ENCODE measurements around the gene COX19.
A peak's percentile ranks its signal among the peaks of the same experiment; 100 is the strongest.

COX19 gene

DNA sequence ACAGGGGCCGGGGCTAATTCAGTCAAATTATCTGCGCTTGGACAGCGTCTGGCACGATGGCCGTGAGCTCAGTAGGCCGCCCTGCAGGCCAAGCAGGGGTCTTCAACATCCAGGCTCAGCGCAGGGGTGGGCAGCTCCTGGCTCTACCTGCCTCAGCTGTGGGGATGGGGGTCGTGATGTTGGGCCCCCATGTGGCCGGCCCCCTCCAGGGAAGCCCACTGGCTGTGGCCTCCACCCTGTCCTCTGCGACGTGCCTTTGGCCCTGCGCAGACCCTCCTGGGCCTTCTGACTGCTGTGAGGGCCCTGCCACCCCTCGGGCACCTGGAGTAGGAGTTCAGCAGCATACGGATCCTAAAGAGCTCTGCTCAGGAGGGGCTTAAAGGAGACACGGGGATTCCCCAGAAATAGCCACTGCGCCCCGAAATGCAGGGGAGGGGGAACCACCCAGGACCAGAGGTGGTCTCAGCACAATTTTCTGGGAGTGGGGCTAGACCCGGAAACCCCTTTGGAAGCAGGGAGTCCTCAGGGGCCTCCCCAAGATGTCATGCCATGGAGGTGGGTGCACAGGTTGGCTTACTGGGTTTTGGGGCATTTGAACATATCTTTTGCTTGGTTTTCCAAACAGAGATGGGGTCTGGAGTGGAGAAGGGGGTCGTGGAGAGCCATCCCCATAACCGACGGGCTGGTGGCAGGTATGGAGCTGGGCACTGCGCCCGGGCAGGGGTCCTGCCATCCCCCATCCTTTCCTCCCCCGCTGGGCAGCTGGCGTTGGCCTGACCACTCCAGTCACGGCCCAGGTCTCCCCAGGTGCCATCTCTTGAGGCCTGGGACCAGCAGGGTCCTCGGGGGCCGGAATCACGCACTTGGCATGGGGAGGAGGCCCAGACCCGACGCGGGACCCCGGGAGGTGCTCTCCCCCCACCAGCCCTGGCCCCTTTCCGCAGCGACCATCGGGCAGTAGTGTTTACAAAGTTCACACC, 16.8 kb downstream of the COX19 start:
- DNase-seq (ENCODE audit: low read depth): no peak
- in situ Hi-C loops (cut with HindIII; ENCODE audit: low sequenced_read_pairs): loop anchor here (25.0 kb wide), 1 partner anchor 171 kb away; no protein-coding TSS in a partner anchor
- no peak overlapping the region for H3K4me3 ChIP-seq (ENCODE audit: low read depth, low read length)
- TF ChIP-seq, protein P1, sequence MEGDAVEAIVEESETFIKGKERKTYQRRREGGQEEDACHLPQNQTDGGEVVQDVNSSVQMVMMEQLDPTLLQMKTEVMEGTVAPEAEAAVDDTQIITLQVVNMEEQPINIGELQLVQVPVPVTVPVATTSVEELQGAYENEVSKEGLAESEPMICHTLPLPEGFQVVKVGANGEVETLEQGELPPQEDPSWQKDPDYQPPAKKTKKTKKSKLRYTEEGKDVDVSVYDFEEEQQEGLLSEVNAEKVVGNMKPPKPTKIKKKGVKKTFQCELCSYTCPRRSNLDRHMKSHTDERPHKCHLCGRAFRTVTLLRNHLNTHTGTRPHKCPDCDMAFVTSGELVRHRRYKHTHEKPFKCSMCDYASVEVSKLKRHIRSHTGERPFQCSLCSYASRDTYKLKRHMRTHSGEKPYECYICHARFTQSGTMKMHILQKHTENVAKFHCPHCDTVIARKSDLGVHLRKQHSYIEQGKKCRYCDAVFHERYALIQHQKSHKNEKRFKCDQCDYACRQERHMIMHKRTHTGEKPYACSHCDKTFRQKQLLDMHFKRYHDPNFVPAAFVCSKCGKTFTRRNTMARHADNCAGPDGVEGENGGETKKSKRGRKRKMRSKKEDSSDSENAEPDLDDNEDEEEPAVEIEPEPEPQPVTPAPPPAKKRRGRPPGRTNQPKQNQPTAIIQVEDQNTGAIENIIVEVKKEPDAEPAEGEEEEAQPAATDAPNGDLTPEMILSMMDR (IDR thresholded peaks at IDR 0.05; ENCODE audit: low read depth, low read length, missing control alignments): no peak

DNA sequence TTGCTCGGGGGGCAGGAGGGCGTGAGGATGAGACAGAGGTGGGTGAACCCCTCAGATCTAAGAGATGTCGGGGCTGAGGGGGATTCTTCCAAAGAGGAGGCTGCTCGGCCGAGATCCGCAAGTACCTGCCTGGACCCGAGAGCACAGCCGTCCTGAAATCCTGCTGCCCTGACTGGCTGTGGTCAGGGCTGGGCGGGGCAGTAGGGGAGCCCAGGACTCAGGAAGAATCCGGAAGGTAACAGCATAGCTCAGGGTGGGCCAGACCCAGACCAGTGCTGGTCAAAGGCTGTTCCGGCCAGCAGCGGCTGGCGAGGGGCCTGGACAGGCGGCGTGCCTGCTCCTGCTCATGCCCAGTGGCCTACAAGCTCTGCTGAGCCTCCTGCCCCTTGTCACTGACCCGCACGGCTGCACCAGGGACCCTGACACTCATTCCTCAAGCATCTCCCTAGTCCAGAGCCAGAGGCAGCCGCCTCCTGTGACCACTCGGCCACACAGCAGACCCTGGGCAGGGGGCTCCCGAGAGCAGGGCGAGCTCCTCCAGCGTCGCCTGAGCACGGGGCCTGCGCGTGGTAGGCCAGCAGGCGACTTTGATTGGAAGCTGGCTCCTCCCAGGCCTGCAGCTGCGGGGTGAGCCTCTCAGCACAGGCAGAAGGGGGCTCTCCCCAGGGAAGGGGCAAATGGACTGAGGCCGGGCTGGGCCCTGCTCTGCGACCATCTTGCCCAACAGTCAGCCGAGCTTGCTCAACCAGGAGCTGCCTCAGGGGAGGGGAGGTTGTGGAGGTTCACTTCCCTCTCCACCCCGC, 17.7 kb downstream of the COX19 start:
- in situ Hi-C loops (cut with HindIII; ENCODE audit: low sequenced_read_pairs): loop anchor here (25.0 kb wide), 1 partner anchor 170 kb away; no protein-coding TSS in a partner anchor
- no peak overlapping the region for H3K4me3 ChIP-seq (ENCODE audit: low read depth, low read length)
- TF ChIP-seq, protein P1 (IDR thresholded peaks at IDR 0.05; ENCODE audit: low read depth, low read length, missing control alignments): no peak
- no peak for DNase-seq (ENCODE audit: low read depth)

DNA sequence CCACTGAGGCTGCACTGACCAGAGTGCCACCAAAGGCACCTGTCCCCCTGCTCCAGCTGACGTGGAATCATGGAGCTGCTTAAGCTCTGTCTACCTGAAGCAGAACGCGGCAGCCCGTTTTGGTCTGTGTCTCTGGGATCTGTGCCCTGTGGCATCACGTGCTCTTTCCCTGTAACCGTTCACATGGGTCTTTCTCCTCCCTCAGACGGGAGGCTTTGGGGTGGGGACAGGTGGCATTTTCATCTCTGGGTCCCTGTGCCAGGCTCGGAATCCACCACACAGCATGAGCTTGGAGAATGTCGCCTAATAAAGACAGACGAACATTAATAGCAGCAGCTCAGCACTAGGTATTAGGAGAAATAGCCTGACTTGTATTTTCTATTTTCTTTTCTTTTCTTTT, 19.3 kb downstream of the COX19 start:
- TF ChIP-seq, protein P1 (IDR thresholded peaks at IDR 0.05; ENCODE audit: low read depth, low read length, missing control alignments): no peak
- no peak overlapping the region for H3K4me3 ChIP-seq (ENCODE audit: low read depth, low read length)
- in situ Hi-C loops (cut with HindIII; ENCODE audit: low sequenced_read_pairs): loop anchor here (25.0 kb wide), 1 partner anchor 169 kb away; no protein-coding TSS in a partner anchor

DNA sequence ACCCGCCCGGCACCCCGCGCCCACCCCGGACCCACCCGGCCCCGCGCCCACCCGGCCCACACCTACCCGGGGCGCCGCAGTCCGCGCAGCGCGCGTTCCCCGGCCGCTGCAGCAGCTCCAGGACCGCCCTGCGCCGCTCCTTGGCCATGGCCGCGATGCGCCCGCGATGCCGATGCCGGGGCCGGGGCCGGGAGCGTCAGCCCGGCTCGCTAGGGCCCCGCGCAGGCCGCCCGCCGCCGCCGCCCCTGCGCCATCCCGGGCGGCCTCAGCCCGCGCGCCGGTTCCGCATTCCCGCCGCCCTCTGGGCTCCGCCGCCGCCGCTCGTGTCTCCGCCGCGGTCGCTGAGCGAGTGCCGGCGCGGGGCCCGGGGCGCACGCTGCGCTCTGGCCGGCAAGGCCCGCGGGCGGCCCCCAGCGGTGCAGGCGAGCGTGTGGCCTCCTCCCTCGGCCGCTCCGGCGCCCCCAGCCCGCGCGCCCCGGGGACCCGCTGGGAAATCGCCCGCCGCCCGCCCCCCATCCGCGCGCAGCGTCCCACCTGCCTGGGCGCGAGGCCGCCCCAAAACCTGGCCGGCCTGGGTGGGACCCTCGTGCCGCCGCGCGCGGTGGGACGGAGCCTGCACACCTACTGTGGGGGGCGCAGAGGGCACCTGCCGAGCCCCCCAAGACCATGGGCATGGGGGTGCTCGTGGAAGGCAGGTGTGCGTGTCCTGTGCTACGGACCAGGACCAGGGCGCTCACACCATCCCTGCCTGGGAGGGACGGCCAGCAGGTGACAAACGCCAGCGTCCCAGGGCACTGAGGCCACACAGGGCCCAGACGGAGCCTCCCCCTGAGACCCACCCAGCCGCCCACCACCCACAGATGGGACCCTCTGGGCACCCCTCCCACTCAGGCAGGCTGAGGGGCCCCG, 20.8 kb downstream of the COX19 start, which contains the start of gene ADAP1:
ADAP1 (minus strand) TSS at position 351 of the 909 bp plus-strand sequence; CDS start at position 148, 203 bp downstream.
- peak within 1 kb of the TSS; percentile 18 for H3K4me3 ChIP-seq (ENCODE audit: low read depth, low read length)
- in situ Hi-C loops (cut with HindIII; ENCODE audit: low sequenced_read_pairs): loop anchor here (25.0 kb wide), 1 partner anchor 167 kb away; no protein-coding TSS in a partner anchor
- TF ChIP-seq, protein P1 (IDR thresholded peaks at IDR 0.05; ENCODE audit: low read depth, low read length, missing control alignments): no peak
- no peak for DNase-seq (ENCODE audit: low read depth)

More for the DNA sequence above, 19.3 kb downstream of the COX19 start:
- DNase-seq (ENCODE audit: low read depth): no peak

GRCh38 chr7:953547-954327, 21.6 kb downstream of the COX19 start:
- DNase-seq (ENCODE audit: low read depth): no peak

More at GRCh38 chr7:953547-954327, 21.6 kb downstream of the COX19 start:
- peak overlapping the region; percentile 18 for H3K4me3 ChIP-seq (ENCODE audit: low read depth, low read length)
- TF ChIP-seq, protein P1 (IDR thresholded peaks at IDR 0.05; ENCODE audit: low read depth, low read length, missing control alignments): no peak
- in situ Hi-C loops (cut with HindIII; ENCODE audit: low sequenced_read_pairs): loop anchor here (25.0 kb wide), 1 partner anchor 166 kb away; no protein-coding TSS in a partner anchor
